SK-N-MC (cell line): ENCODE data around the gene NRCAM.

Source experiments
- EZH2 ChIP-seq: fragments of 200-600 bp; sonication (generic); IDR thresholded peaks from one replicate; pipeline ENCODE4 v1.6.1; 2017; ENCODE audit warnings: antibody characterized with exemption
- POLR2AphosphoS5 ChIP-seq: IDR thresholded peaks from 2 replicates; pipeline ENCODE4 v1.6.1; 2012; ENCODE audit warnings: mild to moderate bottlenecking, low read depth, low read length, borderline replicate concordance

DNA sequence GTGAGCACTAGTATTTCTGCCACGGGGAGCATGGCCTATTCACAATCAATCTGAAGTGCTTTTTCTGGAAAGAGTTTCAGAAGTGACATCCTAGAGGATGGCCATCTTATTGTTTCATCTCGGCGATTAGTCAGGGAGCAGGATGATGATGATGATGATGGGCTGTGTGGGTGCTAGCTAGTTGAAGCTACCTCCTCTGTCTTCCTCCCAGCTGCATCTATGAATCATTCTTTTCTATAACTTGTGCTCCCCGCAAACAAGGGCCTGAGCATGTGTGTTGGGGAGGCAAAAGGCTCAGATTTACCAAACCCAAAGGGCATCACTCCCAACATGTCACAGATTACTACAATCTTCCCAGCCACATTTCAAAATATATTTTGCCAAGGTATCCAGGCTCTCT is 207.4 kb downstream of the NRCAM start:
- TF ChIP-seq POLR2AphosphoS5: no peak
- TF ChIP-seq EZH2: no peak
